HepG2 (cell line): ENCODE data around the gene SNX10. TPM values are rescaled to one million over a fixed set of nuclear protein-coding genes. Genes with fewer than 3 reads are reported as not detected.

ENCODE experiments used
- ASH2L ChIP-seq: fragments of 300-600, 200-600 bp; sonication (generic); IDR thresholded peaks from 2 replicates; pipeline ENCODE4 v1.7.0; 2017; ENCODE audit warnings: low read depth, mild to moderate bottlenecking, moderate library complexity, mixed read lengths, low read length; ENCODE audit not compliant: insufficient read length
- BCL3 ChIP-seq: sonication (generic); formaldehyde crosslinking; IDR thresholded peaks from 2 replicates; pipeline ENCODE4 v1.5.1; 2020; ENCODE audit warnings: mild to moderate bottlenecking, missing genetic modification reagents, moderate library complexity
- DMAP1 ChIP-seq: IDR thresholded peaks from 2 replicates; pipeline ENCODE4 v1.6.1; 2016
- DNMT3B ChIP-seq: conservative IDR thresholded peaks from 2 replicates; pipeline ENCODE4 v1.6.1; 2016; ENCODE audit warnings: missing biosample characterization, control low read depth
- HCFC1 ChIP-seq: fragments of 150-350 bp; IDR thresholded peaks from 2 replicates; pipeline ENCODE4 v1.6.1; 2014; ENCODE audit warnings: low read depth, low read length
- KAT2B ChIP-seq: fragments of 150-350 bp; IDR thresholded peaks from 2 replicates; pipeline ENCODE4 v1.6.1; 2014; ENCODE audit warnings: low read depth, low read length, borderline replicate concordance
- KAT8 ChIP-seq: IDR thresholded peaks from 2 replicates; pipeline ENCODE4 v1.6.1; 2016; ENCODE audit warnings: missing genetic modification reagents, missing compliant biosample characterization
- MTF1 ChIP-seq: sonication (generic); formaldehyde crosslinking; IDR thresholded peaks from 2 replicates; pipeline ENCODE4 v1.5.0; 2020; ENCODE audit warnings: missing genetic modification reagents
- NKX3-1 ChIP-seq: sonication (generic); formaldehyde crosslinking; IDR thresholded peaks from 2 replicates; pipeline ENCODE4 v1.5.0; 2020; ENCODE audit warnings: missing genetic modification reagents
- NR2F6 ChIP-seq, 2 experiments: IDR thresholded peaks; 2 replicates each; pipeline ENCODE4 v1.6.1; 2016; ENCODE audit warnings: antibody characterized with exemption in 1 of 2, mild to moderate bottlenecking in 1 of 2
- POLR2AphosphoS5 ChIP-seq: IDR thresholded peaks from 2 replicates; pipeline ENCODE4 v1.6.1; 2012; ENCODE audit warnings: low read depth, low read length
- RBFOX2 ChIP-seq: fragments of 200-400 bp; formaldehyde crosslinking; IDR thresholded peaks from 2 replicates; pipeline ENCODE4 v1.6.1; 2017; ENCODE audit warnings: low read depth, mild to moderate bottlenecking, low read length
- RFXANK ChIP-seq: IDR thresholded peaks from 2 replicates; pipeline ENCODE4 v1.6.1; 2016
- SOX5 ChIP-seq: IDR thresholded peaks from 2 replicates; pipeline ENCODE4 v1.6.1; 2016; ENCODE audit warnings: borderline replicate concordance
- SP5 ChIP-seq: IDR thresholded peaks from 2 replicates; pipeline ENCODE4 v1.6.1; 2016; ENCODE audit warnings: low read depth, borderline replicate concordance
- SRY ChIP-seq: sonication (generic); formaldehyde crosslinking; IDR thresholded peaks from 2 replicates; pipeline ENCODE4 v1.8.0; 2022; ENCODE audit warnings: mild to moderate bottlenecking, missing genetic modification reagents
- THRA ChIP-seq: sonication (generic); formaldehyde crosslinking; IDR thresholded peaks from 2 replicates; pipeline ENCODE4 v1.4.0; 2020; ENCODE audit warnings: missing genetic modification reagents, borderline replicate concordance
- TMF1 ChIP-seq: sonication (generic); formaldehyde crosslinking; IDR thresholded peaks from 2 replicates; pipeline ENCODE4 v1.8.1; 2022; ENCODE audit warnings: low read depth, missing genetic modification reagents
- ZBTB7A ChIP-seq: sonication (generic); formaldehyde crosslinking; IDR thresholded peaks from 2 replicates; pipeline ENCODE4 v1.8.0; 2022; ENCODE audit warnings: mild to moderate bottlenecking, missing genetic modification reagents
- ZFYVE20 ChIP-seq: sonication (generic); formaldehyde crosslinking; IDR thresholded peaks from 2 replicates; pipeline ENCODE4 v1.8.0; 2023; ENCODE audit warnings: low read depth, mild to moderate bottlenecking, moderate library complexity, missing genetic modification reagents, borderline replicate concordance
- ZNF160 ChIP-seq: sonication (generic); formaldehyde crosslinking; IDR thresholded peaks from 2 replicates; pipeline ENCODE4 v1.8.0; 2022; ENCODE audit warnings: mild to moderate bottlenecking, inconsistent platforms, missing genetic modification reagents
- ZNF256 ChIP-seq: sonication (generic); formaldehyde crosslinking; conservative IDR thresholded peaks from 2 replicates; pipeline ENCODE4 v1.4.0; 2020; ENCODE audit warnings: missing genetic modification reagents
- ZNF362 ChIP-seq: sonication (generic); formaldehyde crosslinking; IDR thresholded peaks from 2 replicates; pipeline ENCODE4 v1.4.0; 2020; ENCODE audit warnings: missing genetic modification reagents, mild to moderate bottlenecking, borderline replicate concordance
- ZNF557 ChIP-seq: sonication (generic); formaldehyde crosslinking; IDR thresholded peaks from 2 replicates; pipeline ENCODE4 v1.4.0; 2020; ENCODE audit warnings: missing genetic modification reagents
- ZNF629 ChIP-seq: sonication (generic); formaldehyde crosslinking; conservative IDR thresholded peaks from 2 replicates; pipeline ENCODE4 v1.5.0; 2020; ENCODE audit warnings: missing genetic modification reagents
- ZNF720 ChIP-seq: sonication (generic); formaldehyde crosslinking; IDR thresholded peaks from 2 replicates; pipeline ENCODE4 v1.4.0; 2020; ENCODE audit warnings: missing genetic modification reagents
- ZNF737 ChIP-seq: sonication (generic); formaldehyde crosslinking; IDR thresholded peaks from 2 replicates; pipeline ENCODE4 v1.5.0; 2020; ENCODE audit warnings: missing genetic modification reagents, mild to moderate bottlenecking, borderline replicate concordance
- ZNF816 ChIP-seq: sonication (generic); formaldehyde crosslinking; IDR thresholded peaks from 2 replicates; pipeline ENCODE4 v1.8.0; 2022; ENCODE audit warnings: missing genetic modification reagents, mild to moderate bottlenecking, borderline replicate concordance
- ZZZ3 ChIP-seq: sonication (generic); formaldehyde crosslinking; IDR thresholded peaks from 2 replicates; pipeline ENCODE4 v1.4.0; 2020; ENCODE audit warnings: missing genetic modification reagents, mild to moderate bottlenecking, borderline replicate concordance
- polyA plus RNA-seq, 8 experiments: library from polyadenylated mRNA; depleted of rRNA in 3 of 8; stranded (reverse) in 7 of 8; unstranded in 1 of 8; fragments of >200 nt; fragmentation: Illumina TruSeq in 4 of 8; extraction: Trizol in 4 of 8; gene quantifications; 2 replicates each; pipeline versions ENCODE4 v1.2.1 to v1.2.3, GENCODE V29; 2011 to 2016; ENCODE audit warnings: low read depth in 4 of 8, missing spikeins in 1 of 8, mixed read lengths in 1 of 8; ENCODE audit not compliant: insufficient read depth in 1 of 8
- total RNA-seq, 5 experiments: library from RNA; depleted of rRNA; stranded (reverse); fragments of >200 nt; fragmentation: Illumina TruSeq; extraction: Trizol; gene quantifications; 2 replicates each; pipeline ENCODE4 v1.2.3, GENCODE V29; 2016; ENCODE audit warnings: low read depth in 1 of 5

SNX10 gene
- total and polyA plus RNA-seq, 2 of the 13 experiments (the other 11 are each of a cell fraction or from before 2014, with no cell fraction given): 26.0 to 27.6 TPM

GRCh38 chr7:26348234-26348851 lies 56.7 kb downstream of the SNX10 start (continued):
- TF ChIP-seq ASH2L: peak; percentile 45
- TF ChIP-seq KAT8 (CRISPR knock-in tag): no peak; the same call in 1 of the 2 replicates
- TF ChIP-seq MTF1 (CRISPR knock-in tag): peak; percentile 86; the same call in 1 of the 2 replicates
- peak; percentile 27; the same call in 1 of the 2 replicates for TF ChIP-seq NR2F6 (IDR thresholded peaks at IDR 0.05)
- TF ChIP-seq NR2F6 (CRISPR knock-in tag; IDR thresholded peaks at IDR 0.05): peak; percentile 64; the same call in 1 of the 2 replicates
- no peak; the same call in 1 of the 2 replicates for TF ChIP-seq DMAP1
- peak; percentile 83; the same call in 1 of the 2 replicates for TF ChIP-seq ZNF816 (CRISPR knock-in tag)
- no peak for TF ChIP-seq ZFYVE20 (CRISPR knock-in tag)
- peak; percentile 60; the same call in 1 of the 2 replicates for TF ChIP-seq ZNF362
- TF ChIP-seq ZNF720: no peak
- TF ChIP-seq ZNF557 (CRISPR knock-in tag): 0 out of 2 replicates have a peak, but pooled peaks have one; percentile 49
- TF ChIP-seq HCFC1: no peak
- TF ChIP-seq ZZZ3 (CRISPR knock-in tag): no peak
- peak; percentile 46; the same call in 1 of the 2 replicates for TF ChIP-seq RBFOX2
- no peak for TF ChIP-seq ZBTB7A (CRISPR knock-in tag)
- TF ChIP-seq POLR2AphosphoS5: 0 out of 2 replicates have a peak, but pooled peaks have one; percentile 40
- 0 out of 2 replicates have a peak, but pooled peaks have one; percentile 21 for TF ChIP-seq SP5 (CRISPR knock-in tag)
- TF ChIP-seq DNMT3B: no peak
- TF ChIP-seq ZNF256: peak; percentile 86; the same call in 1 of the 2 replicates
- no peak for TF ChIP-seq RFXANK
- TF ChIP-seq KAT2B: no peak
- TF ChIP-seq ZNF160 (CRISPR knock-in tag): peak; percentile 76; the same call in 1 of the 2 replicates
- peak; percentile 77; the same call in 1 of the 2 replicates for TF ChIP-seq SRY (CRISPR knock-in tag)
- 0 out of 2 replicates have a peak, but pooled peaks have one; percentile 46 for TF ChIP-seq ZNF737
- peak; percentile 42; the same call in 1 of the 2 replicates for TF ChIP-seq THRA (CRISPR knock-in tag)
- TF ChIP-seq TMF1 (CRISPR knock-in tag): no peak
- TF ChIP-seq NKX3-1 (CRISPR knock-in tag): 0 out of 2 replicates have a peak, but pooled peaks have one; percentile 67
- 0 out of 2 replicates have a peak, but pooled peaks have one; percentile 18 for TF ChIP-seq ZNF629 (CRISPR knock-in tag)
- TF ChIP-seq BCL3: peak; percentile 17; the same call in 1 of the 2 replicates
- TF ChIP-seq SOX5 (CRISPR knock-in tag): 0 out of 2 replicates have a peak, but pooled peaks have one; percentile 8
